Ascending aorta (tissue), 2 donors: Measurements from ENCODE around the gene DIP2C. TPM values are rescaled to one million over a fixed set of nuclear protein-coding genes. Genes with fewer than 3 reads are reported as not detected.
"Not testable (repeated sequence)": the region's sequence is repeated elsewhere in the genome, so short reads cannot be mapped to it uniquely, and the experiment has no call there.

Source experiments
- DNase-seq, 2 donors: peaks; one replicate each; pipeline ENCODE4 v3.0.0-alpha.2; 2019; ENCODE audit warnings: low spot score in 2 of 2
- H3K27ac ChIP-seq, 2 donors: fragments of 200-600 bp; sonication (generic); one replicate each; pipeline ENCODE4 v1.5.1; 2016 to 2017; ENCODE audit warnings: mild to moderate bottlenecking in 1 of 2
- H3K27me3 ChIP-seq: fragments of 200-600 bp; sonication (generic); one replicate; pipeline ENCODE4 v1.5.1; 2017
- H3K36me3 ChIP-seq, 2 donors: fragments of 200-600 bp; sonication (generic); one replicate each; pipeline ENCODE4 v1.5.1; 2016
- H3K4me1 ChIP-seq, 2 donors: fragments of 200-600 bp; sonication (generic); one replicate each; pipeline ENCODE4 v1.5.1; 2016 to 2017; ENCODE audit warnings: mild to moderate bottlenecking in 1 of 2
- H3K4me3 ChIP-seq, 2 donors: fragments of 200-600 bp; sonication (generic); one replicate each; pipeline ENCODE4 v1.5.1; 2016 to 2017; ENCODE audit warnings: mild to moderate bottlenecking in 1 of 2
- H3K9me3 ChIP-seq, 2 donors: fragments of 200-600 bp; sonication (generic); one replicate each; pipeline ENCODE4 v1.5.1; 2016
- intact Hi-C: fragments of 100-400 bp; cut with DNase I; formaldehyde crosslinking; loops from one replicate; pipeline ENCODE4 v1.15.1; 2023
- total RNA-seq: library from RNA; depleted of rRNA; stranded (reverse); fragments of >200 nt; gene quantifications from one replicate; pipeline ENCODE4 v1.1.0, GENCODE V29; 2016
- TF ChIP-seq, protein P1 (sequence below), 3 experiments: fragments of 200-600 bp in 2 of 3; fragments of 450-650 bp in 1 of 3; sonication (generic) in 2 of 3; IDR thresholded peaks; one replicate each; pipeline ENCODE4 v1.5.1; 2016 to 2019; ENCODE audit warnings: antibody characterized with exemption in 3 of 3, mild to moderate bottlenecking in 1 of 3, moderate library complexity in 1 of 3

The DIP2C gene
- total RNA-seq, 1 donor from 2014 or later, result 14.7 TPM

DNA sequence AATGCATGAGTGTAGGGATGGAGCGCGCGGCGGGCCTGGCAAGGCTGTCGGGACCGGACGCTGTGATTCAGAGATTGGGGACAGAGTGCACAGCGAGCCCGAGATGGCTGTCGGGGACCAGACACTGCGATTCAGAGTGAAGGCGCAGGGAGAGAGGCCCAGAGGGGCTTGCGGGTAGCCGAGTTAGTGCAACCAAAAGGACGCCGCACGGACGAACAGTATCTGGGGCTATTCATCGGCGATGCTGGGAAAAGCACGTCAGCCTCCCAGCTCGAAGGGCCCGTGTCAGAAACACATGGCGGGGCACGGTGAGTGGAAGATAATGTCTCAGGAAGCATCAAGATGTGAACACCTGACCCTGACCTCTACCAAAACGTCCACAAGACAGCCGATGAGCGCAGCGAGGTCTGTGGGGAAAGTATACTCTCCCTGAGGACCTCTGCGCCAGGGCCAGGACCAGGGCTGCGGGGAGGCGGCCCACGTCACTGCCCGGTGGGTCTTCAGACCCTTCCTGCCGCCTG, 338.4 kb downstream of the DIP2C start:
- intact Hi-C loops, result no loop called here

DNA sequence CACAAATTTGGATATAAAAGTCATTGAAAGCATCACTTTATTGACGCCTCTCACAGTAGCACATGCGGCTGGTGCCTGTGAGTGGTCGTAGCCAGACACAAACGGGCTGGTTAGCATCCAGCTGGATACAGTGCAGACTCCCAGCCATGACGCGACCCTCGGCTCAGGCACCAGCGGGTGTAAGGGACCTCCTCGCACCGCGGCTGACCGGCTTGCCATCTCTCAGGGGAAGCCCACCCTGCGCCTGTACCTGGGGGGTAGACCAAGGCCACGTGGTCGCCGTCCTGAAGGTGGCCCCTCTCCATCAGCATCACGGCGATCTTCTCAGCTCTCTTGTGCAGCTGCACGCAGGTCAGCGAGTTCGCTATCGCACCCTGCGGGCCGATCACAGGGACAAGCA, 340.4 kb downstream of the DIP2C start:
- Histone ChIP-seq H3K9me3 (no peaks in the 10 kb centered on the region), H3K27ac (no peak overlapping the region), H3K4me1 (no peaks in the 10 kb centered on the region), H3K36me3 (peaks cover 40 to 68% of the 10 kb centered on the region in 2 donors), H3K4me3 (no peak overlapping the region), H3K27me3 (no peaks in the 10 kb centered on the region)
- DNase-seq, result peak in 1 of 2 donors; percentile 49
- TF ChIP-seq, protein P1, sequence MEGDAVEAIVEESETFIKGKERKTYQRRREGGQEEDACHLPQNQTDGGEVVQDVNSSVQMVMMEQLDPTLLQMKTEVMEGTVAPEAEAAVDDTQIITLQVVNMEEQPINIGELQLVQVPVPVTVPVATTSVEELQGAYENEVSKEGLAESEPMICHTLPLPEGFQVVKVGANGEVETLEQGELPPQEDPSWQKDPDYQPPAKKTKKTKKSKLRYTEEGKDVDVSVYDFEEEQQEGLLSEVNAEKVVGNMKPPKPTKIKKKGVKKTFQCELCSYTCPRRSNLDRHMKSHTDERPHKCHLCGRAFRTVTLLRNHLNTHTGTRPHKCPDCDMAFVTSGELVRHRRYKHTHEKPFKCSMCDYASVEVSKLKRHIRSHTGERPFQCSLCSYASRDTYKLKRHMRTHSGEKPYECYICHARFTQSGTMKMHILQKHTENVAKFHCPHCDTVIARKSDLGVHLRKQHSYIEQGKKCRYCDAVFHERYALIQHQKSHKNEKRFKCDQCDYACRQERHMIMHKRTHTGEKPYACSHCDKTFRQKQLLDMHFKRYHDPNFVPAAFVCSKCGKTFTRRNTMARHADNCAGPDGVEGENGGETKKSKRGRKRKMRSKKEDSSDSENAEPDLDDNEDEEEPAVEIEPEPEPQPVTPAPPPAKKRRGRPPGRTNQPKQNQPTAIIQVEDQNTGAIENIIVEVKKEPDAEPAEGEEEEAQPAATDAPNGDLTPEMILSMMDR (IDR thresholded peaks at IDR 0.05), result no peak
- intact Hi-C loops, result no loop called here

More for the DNA sequence above, 338.4 kb downstream of the DIP2C start:
- H3K4me1 ChIP-seq, result no peaks in the 10 kb centered on the region
- DNase-seq, result peak in 1 of 2 donors; percentile 45
- H3K27me3 ChIP-seq, result no peaks in the 10 kb centered on the region
- no peaks in the 10 kb centered on the region for H3K9me3 ChIP-seq
- TF ChIP-seq, protein P1 (IDR thresholded peaks at IDR 0.05), result no peak
- peaks cover 46 to 74% of the 10 kb centered on the region in 2 donors for H3K36me3 ChIP-seq
- H3K4me3 ChIP-seq, result no peak overlapping the region
- H3K27ac ChIP-seq, result no peak overlapping the region

DNA sequence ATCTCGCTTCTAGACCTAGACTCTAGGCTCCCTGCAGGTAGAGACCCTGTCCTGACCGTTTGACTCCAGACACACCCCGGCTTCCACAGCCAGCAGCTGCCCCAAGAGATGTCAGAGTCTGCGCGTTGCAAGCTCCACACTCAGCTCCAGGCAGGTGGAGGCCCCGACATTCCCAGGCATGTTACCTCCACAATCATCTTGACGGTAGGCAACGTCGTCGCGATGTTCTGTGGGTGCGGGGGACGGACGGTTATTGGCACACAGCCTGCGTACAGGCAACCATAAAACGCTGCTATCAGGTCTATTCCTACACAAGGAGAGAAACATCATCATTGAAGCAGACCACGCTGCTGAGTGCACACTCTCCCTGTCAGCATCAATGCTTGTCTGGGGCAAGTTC, 341.0 kb downstream of the DIP2C start:
- Histone ChIP-seq H3K4me1 (no peaks in the 10 kb centered on the region), H3K9me3 (no peaks in the 10 kb centered on the region), H3K27me3 (no peaks in the 10 kb centered on the region), H3K4me3 (no peak overlapping the region), H3K27ac (no peak overlapping the region), H3K36me3 (peaks cover 39 to 68% of the 10 kb centered on the region in 2 donors)
- TF ChIP-seq, protein P1 (IDR thresholded peaks at IDR 0.05), result no peak
- intact Hi-C loops, result no loop called here
- DNase-seq, result peak in 1 of 2 donors; percentile 37

DNA sequence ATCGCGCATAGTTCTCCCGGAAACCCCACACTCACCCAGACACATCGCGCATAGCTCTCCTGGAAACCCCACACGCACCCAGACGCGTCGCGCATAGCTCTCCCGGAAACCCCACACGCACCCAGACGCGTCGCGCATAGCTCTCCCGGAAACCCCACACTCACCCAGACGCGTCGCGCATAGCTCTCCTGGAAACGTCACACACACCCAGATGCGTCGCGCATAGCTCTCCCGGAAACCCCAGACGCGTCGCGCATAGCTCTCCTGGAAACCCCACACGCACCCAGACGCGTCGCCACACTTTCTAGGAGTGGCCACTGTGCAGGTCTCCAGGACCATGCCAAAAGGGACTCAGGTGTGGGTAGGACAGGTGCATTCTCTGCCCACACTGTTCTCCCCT, 341.7 kb downstream of the DIP2C start:
- H3K4me1 ChIP-seq, intact Hi-C loops, H3K27me3 ChIP-seq, H3K9me3 ChIP-seq, H3K27ac ChIP-seq, H3K4me3 ChIP-seq: not testable (repeated sequence)
- DNase-seq, result peak in 1 of 2 donors; percentile 15
- peaks cover 40 to 67% of the 10 kb centered on the region in 2 donors for H3K36me3 ChIP-seq

DNA sequence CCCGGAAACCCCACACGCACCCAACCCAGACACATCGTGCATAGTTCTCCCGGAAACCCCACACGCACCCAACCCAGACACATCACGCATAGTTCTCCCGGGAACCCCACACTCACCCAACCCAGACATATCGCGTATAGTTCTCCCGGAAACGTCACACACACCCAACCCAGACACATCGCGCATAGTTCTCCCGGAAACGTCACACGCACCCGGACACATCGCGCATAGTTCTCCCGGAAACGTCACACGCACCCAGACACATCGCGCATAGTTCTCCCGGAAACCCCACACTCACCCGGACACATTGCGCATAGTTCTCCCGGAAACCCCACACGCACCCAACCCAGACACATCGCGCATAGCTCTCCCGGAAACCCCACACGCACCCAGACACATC, 342.3 kb downstream of the DIP2C start:
- H3K4me1 ChIP-seq, H3K9me3 ChIP-seq, H3K27me3 ChIP-seq, H3K4me3 ChIP-seq, DNase-seq, H3K27ac ChIP-seq, intact Hi-C loops: not testable (repeated sequence)
- peaks cover 40 to 67% of the 10 kb centered on the region in 2 donors for H3K36me3 ChIP-seq

DNA sequence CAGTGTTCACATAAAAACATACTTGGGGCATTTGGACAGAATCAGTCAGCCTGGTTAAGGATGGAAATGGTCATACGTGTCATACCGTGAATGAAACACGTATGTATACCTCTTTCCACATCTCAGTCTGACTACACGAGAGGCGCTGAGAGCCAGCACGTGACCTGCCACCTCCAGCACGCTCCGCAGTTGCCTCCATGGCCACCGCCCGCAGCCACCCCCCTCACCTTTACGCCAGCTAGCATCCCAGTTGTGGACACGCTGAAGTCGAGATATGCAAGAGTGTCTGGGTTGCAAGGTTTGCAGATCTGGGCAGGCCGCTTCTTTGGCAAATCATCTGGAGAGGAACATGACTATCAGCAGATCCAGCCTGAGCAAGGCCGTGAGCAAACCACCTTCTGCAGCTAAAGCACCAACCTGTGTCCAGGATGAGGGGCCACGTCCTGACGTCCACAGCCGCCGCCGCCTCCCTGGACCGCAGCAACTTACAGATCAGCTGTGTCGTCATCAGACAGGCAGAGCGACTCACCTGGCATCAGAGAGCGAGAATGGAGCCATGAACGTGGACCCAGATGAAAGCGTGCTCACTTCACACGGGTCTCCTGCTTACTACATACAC, 344.8 kb downstream of the DIP2C start:
- H3K36me3 ChIP-seq, result peaks cover 41 to 65% of the 10 kb centered on the region in 2 donors
- H3K27me3 ChIP-seq, result no peaks in the 10 kb centered on the region
- no peak overlapping the region for H3K4me3 ChIP-seq
- intact Hi-C loops, result no loop called here
- no peak overlapping the region for H3K27ac ChIP-seq
- no peaks in the 10 kb centered on the region for H3K9me3 ChIP-seq
- H3K4me1 ChIP-seq, result peaks cover 0 to 4% of the 10 kb centered on the region in 2 donors
- DNase-seq, result no peak
- TF ChIP-seq, protein P1 (IDR thresholded peaks at IDR 0.05), result no peak
